Caco-2 (cell line): ENCODE results near the gene PARVB. TPM values are rescaled to one million over a fixed set of nuclear protein-coding genes. Genes with fewer than 3 reads are reported as not detected.

ENCODE experiments used
- BruUV-seq: library from RNA; stranded (reverse); fragments of 400-500 nt; replicated peaks from 2 replicates; lab custom pipeline; 2021; lab: Mats Ljungman, UMichigan
- CTCF ChIA-PET: fragments of 300-600 bp; sonication (Branson Sonifier 250); formaldehyde crosslinking; loops from one replicate; lab custom pipeline; 2022; ENCODE audit warnings: antibody characterized with exemption; lab: Charles Lee
- POLR2A ChIA-PET: fragments of 300-600 bp; sonication (Branson Sonifier 250); formaldehyde crosslinking; loops from one replicate; lab custom pipeline; 2022; ENCODE audit warnings: antibody characterized with exemption; lab: Charles Lee
- DNase-seq, 2 experiments: peaks; one replicate each; pipeline versions ENCODE4 v3.0.0 to v3.0.0-alpha.2; 2020 to 2022
- H3K27me3 ChIP-seq: replicated peaks from 2 replicates; pipeline ENCODE4 v1.6.0; 2011; ENCODE audit warnings: low read length; ENCODE audit not compliant: control insufficient read depth, insufficient read depth
- H3K36me3 ChIP-seq: 2 replicates; pipeline ENCODE4 v1.5.1; 2011; ENCODE audit warnings: low read length; ENCODE audit not compliant: control insufficient read depth, insufficient read depth
- H3K4me1 ChIP-seq: fragments of 250-450 bp; sonication (Bioruptor Pico); 2 replicates; pipeline ENCODE4 v1.5.1; 2020; ENCODE audit warnings: mild to moderate bottlenecking
- H3K4me3 ChIP-seq: 2 replicates; pipeline ENCODE4 v1.5.1; 2011; ENCODE audit warnings: low read depth, mild to moderate bottlenecking, control low read depth, low read length
- H3K9me3 ChIP-seq: fragments of 250-450 bp; sonication (Bioruptor Pico); 2 replicates; pipeline ENCODE4 v1.5.1; 2020; ENCODE audit warnings: mild to moderate bottlenecking, moderate library complexity
- H3K27ac Mint-ChIP-seq: one replicate; pipeline ENCODE4 v1.8.0; 2022; ENCODE audit warnings: mixed read lengths; ENCODE audit not compliant: unreplicated experiment
- H3K27me3 Mint-ChIP-seq: one replicate; pipeline ENCODE4 v1.8.0; 2022; ENCODE audit warnings: mixed read lengths; ENCODE audit not compliant: insufficient read depth, unreplicated experiment
- H3K36me3 Mint-ChIP-seq: one replicate; pipeline ENCODE4 v1.8.0; 2022; ENCODE audit warnings: mild to moderate bottlenecking, mixed read lengths; ENCODE audit not compliant: insufficient read depth, unreplicated experiment
- H3K4me1 Mint-ChIP-seq: one replicate; pipeline ENCODE4 v1.8.0; 2022; ENCODE audit warnings: low read depth, mixed read lengths; ENCODE audit not compliant: unreplicated experiment
- H3K4me3 Mint-ChIP-seq: one replicate; pipeline ENCODE4 v1.8.0; 2022; ENCODE audit warnings: mild to moderate bottlenecking, moderate library complexity, mixed read lengths; ENCODE audit not compliant: unreplicated experiment
- H3K9me3 Mint-ChIP-seq: one replicate; pipeline ENCODE4 v1.8.0; 2022; ENCODE audit warnings: mixed read lengths; ENCODE audit not compliant: unreplicated experiment
- CTCF ChIP-seq, 2 experiments: fragments of 200-600 bp in 1 of 2; IDR thresholded peaks; 1 replicate in 1 of 2; 2 replicates in 1 of 2; pipeline versions ENCODE4 v1.5.1 to v1.8.0; 2011 to 2022; ENCODE audit warnings: antibody characterized with exemption in 1 of 2, control low read depth in 1 of 2, inconsistent platforms in 1 of 2, low read depth in 1 of 2, low read length in 1 of 2, mild to moderate bottlenecking in 1 of 2, moderate library complexity in 1 of 2; ENCODE audit not compliant: insufficient read depth in 1 of 2, severe bottlenecking in 1 of 2, unreplicated experiment in 1 of 2
- intact Hi-C: fragments of 100-400 bp; cut with micrococcal nuclease; formaldehyde crosslinking; loops from one replicate; pipeline ENCODE4 v1.10.0; 2022; ENCODE audit not compliant: unreplicated experiment
- total RNA-seq: library from RNA; stranded (reverse); gene quantifications from 2 replicates; pipeline ENCODE4 v1.2.3, GENCODE V29; 2022

Gene PARVB
- total RNA-seq, 1 experiment from 2014 or later, result 28.8 TPM

GRCh38 chr22:44147821-44148574 is 123.9 kb downstream of the PARVB start:
- Mint-ChIP-seq H3K4me1 (peaks cover 5% of the 10 kb centered on the region), H3K9me3 (peaks cover 7% of the 10 kb centered on the region), H3K27ac (no peak overlapping the region), H3K4me3 (no peak overlapping the region), H3K36me3 (no peaks in the 10 kb centered on the region), H3K27me3 (no peaks in the 10 kb centered on the region)
- H3K4me1 ChIP-seq, result no peaks in the 10 kb centered on the region
- intact Hi-C loops, result no loop called here
- ChIA-PET POLR2A (no interaction called here), CTCF (interaction anchor here (0.6 kb wide), 1 partner anchor 438 kb away, joined by 3 read pairs; no protein-coding TSS in a partner anchor)
- no peaks in the 10 kb centered on the region for H3K9me3 ChIP-seq
- no peak for TF ChIP-seq CTCF (IDR thresholded peaks at IDR 0.05; ENCODE audit: insufficient read depth in 1 of 2, low read depth in 1 of 2, low read length in 1 of 2, severe bottlenecking in 1 of 2, unreplicated experiment in 1 of 2)
- H3K4me3 ChIP-seq, result no peak overlapping the region
- BruUV-seq, result no TSS peak
- no peaks in the 10 kb centered on the region for H3K27me3 ChIP-seq
- no peaks in the 10 kb centered on the region for H3K36me3 ChIP-seq
- DNase-seq, result no peak

GRCh38 chr22:44151676-44152075 is 127.6 kb downstream of the PARVB start:
- H3K9me3 Mint-ChIP-seq, result no peaks in the 10 kb centered on the region

GRCh38 chr22:44153710-44154109 is 129.6 kb downstream of the PARVB start:
- CTCF ChIA-PET, result no interaction called here
- Mint-ChIP-seq H3K4me1 (no peaks in the 10 kb centered on the region), H3K27me3 (no peaks in the 10 kb centered on the region), H3K27ac (no peak overlapping the region), H3K9me3 (no peaks in the 10 kb centered on the region), H3K36me3 (no peaks in the 10 kb centered on the region), H3K4me3 (no peak overlapping the region)
- DNase-seq, result no peak
- BruUV-seq, result no TSS peak
- H3K4me3 ChIP-seq, result no peak overlapping the region
- POLR2A ChIA-PET, result no interaction called here
- no peak for TF ChIP-seq CTCF (IDR thresholded peaks at IDR 0.05; ENCODE audit: insufficient read depth in 1 of 2, low read depth in 1 of 2, low read length in 1 of 2, severe bottlenecking in 1 of 2, unreplicated experiment in 1 of 2)
- no peaks in the 10 kb centered on the region for H3K9me3 ChIP-seq
- H3K36me3 ChIP-seq, result no peaks in the 10 kb centered on the region
- no peaks in the 10 kb centered on the region for H3K27me3 ChIP-seq
- H3K4me1 ChIP-seq, result no peaks in the 10 kb centered on the region
- intact Hi-C loops, result no loop called here

More at GRCh38 chr22:44151676-44152075, 127.6 kb downstream of the PARVB start:
- H3K4me3 ChIP-seq, result no peak overlapping the region
- intact Hi-C loops, result no loop called here
- DNase-seq, result no peak
- H3K36me3 Mint-ChIP-seq, result no peaks in the 10 kb centered on the region
- no peaks in the 10 kb centered on the region for H3K4me1 ChIP-seq
- no peak overlapping the region for H3K4me3 Mint-ChIP-seq
- CTCF ChIA-PET, result no interaction called here
- no peaks in the 10 kb centered on the region for H3K27me3 ChIP-seq
- no peaks in the 10 kb centered on the region for H3K4me1 Mint-ChIP-seq
- no peaks in the 10 kb centered on the region for H3K36me3 ChIP-seq
- no TSS peak for BruUV-seq
- TF ChIP-seq CTCF (IDR thresholded peaks at IDR 0.05; ENCODE audit: insufficient read depth in 1 of 2, low read depth in 1 of 2, low read length in 1 of 2, severe bottlenecking in 1 of 2, unreplicated experiment in 1 of 2), result no peak
- no peaks in the 10 kb centered on the region for H3K27me3 Mint-ChIP-seq
- POLR2A ChIA-PET, result no interaction called here
- no peak overlapping the region for H3K27ac Mint-ChIP-seq
- no peaks in the 10 kb centered on the region for H3K9me3 ChIP-seq
